ENCODE data around the gene MLH1.

The MLH1 gene

DNA sequence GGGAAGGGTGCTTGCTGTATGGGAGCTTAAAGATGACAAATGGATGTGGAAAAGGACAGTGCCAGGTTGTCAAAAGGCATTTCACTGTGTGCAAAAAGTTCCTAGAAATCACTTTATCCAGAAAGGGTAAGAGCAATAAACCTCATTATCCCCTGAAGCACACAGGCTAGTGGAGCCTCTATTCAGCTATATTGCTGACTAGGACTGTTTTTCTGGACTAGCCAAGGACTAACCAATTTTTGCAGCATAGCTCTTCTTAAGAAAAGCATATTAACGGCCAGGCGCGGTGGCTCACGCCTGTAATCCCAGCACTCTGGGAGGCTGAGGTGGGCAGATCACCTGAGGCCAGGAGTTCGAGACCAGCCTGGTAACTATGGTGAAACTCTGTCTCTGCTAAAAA is 64.8 kb downstream of the MLH1 start:
- Histone ChIP-seq H3K36me3 (ENCODE audit: control insufficient read depth, insufficient read depth, low read length) (peaks cover 66% of the 10 kb centered on the region), H3K9ac (ENCODE audit: low read length) (no peak overlapping the region), H3K27me3 (ENCODE audit: control insufficient read depth, insufficient read depth, low read length) (no peaks in the 10 kb centered on the region), H3K4me3 (ENCODE audit: low read depth, low read length) (no peak overlapping the region), H3K9me3 (ENCODE audit: control insufficient read depth, insufficient read depth, low read depth, low read length) (no peaks in the 10 kb centered on the region), H3K27ac (ENCODE audit: low read depth, low read length) (no peak overlapping the region), H3K4me1 (ENCODE audit: control insufficient read depth, insufficient read depth, low read length) (no peaks in the 10 kb centered on the region)

DNA sequence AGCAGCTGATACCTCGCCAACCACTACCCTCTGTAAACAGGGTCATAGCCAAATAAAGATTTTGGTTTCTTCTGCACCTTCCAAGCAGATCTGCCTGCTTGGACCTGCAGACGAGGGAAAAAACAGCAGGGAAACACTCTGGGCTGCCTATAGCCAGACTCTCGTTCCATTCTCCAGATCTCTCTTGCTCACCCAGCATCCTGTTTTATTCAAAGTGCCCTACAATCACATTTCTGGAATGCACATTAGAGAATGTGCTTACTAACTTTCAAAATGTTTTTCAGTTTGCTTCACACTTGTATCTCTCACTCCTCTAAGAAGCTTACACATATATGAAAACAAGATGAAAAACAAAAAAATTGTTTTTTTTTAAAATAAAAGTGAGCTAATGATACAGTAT is 71.4 kb downstream of the MLH1 start:
- Histone ChIP-seq H3K27ac (ENCODE audit: low read depth, low read length) (no peak overlapping the region), H3K4me3 (ENCODE audit: low read depth, low read length) (no peak overlapping the region), H3K9ac (ENCODE audit: low read length) (no peak overlapping the region), H3K9me3 (ENCODE audit: control insufficient read depth, insufficient read depth, low read depth, low read length) (no peaks in the 10 kb centered on the region), H3K36me3 (ENCODE audit: control insufficient read depth, insufficient read depth, low read length) (peaks cover 34% of the 10 kb centered on the region), H3K4me1 (ENCODE audit: control insufficient read depth, insufficient read depth, low read length) (no peaks in the 10 kb centered on the region), H3K27me3 (ENCODE audit: control insufficient read depth, insufficient read depth, low read length) (no peaks in the 10 kb centered on the region)

DNA sequence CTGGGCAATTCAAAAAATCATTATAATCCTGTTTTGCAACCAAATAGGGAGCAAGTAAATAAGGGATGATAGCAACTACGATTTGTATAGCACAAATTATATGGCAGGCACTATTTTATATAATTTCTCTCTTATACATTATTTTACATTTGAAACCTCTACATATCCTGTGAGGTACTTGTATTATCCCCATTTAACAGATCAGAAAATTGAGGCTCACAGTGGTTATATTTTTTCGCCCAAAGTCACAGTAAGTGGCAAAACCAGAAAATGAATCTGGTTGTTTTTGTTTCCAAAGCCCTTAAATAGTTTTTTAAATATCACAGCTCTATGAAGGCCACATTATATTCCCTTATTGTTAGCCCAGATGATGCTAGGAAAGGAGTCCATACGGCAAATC is 74.3 kb downstream of the MLH1 start:
- Histone ChIP-seq H3K4me3 (ENCODE audit: low read depth, low read length) (no peak overlapping the region), H3K36me3 (ENCODE audit: control insufficient read depth, insufficient read depth, low read length) (peaks cover 26% of the 10 kb centered on the region), H3K27me3 (ENCODE audit: control insufficient read depth, insufficient read depth, low read length) (no peaks in the 10 kb centered on the region), H3K9me3 (ENCODE audit: control insufficient read depth, insufficient read depth, low read depth, low read length) (no peaks in the 10 kb centered on the region), H3K4me1 (ENCODE audit: control insufficient read depth, insufficient read depth, low read length) (no peaks in the 10 kb centered on the region), H3K9ac (ENCODE audit: low read length) (no peak overlapping the region), H3K27ac (ENCODE audit: low read depth, low read length) (no peak overlapping the region)

DNA sequence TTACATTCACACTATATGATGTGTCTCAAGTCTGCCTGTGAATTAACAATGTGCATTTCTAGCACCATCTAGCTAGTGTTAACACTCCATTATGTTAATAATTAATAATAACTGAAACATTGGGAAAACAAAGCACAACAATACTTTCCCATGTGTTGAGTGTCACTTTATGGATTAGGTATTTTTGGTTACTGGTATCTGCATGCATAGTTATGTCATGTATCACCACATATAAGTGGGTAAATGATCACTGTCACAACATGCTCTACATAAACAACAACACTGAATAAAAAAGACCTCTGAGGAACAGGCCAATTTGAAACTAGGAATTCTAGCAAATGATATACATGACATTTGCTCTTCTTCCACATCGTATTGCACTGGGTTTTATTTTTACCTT is 74.7 kb downstream of the MLH1 start:
- H3K27me3 ChIP-seq (ENCODE audit: control insufficient read depth, insufficient read depth, low read length) = no peaks in the 10 kb centered on the region
- H3K9me3 ChIP-seq (ENCODE audit: control insufficient read depth, insufficient read depth, low read depth, low read length) = no peaks in the 10 kb centered on the region

DNA sequence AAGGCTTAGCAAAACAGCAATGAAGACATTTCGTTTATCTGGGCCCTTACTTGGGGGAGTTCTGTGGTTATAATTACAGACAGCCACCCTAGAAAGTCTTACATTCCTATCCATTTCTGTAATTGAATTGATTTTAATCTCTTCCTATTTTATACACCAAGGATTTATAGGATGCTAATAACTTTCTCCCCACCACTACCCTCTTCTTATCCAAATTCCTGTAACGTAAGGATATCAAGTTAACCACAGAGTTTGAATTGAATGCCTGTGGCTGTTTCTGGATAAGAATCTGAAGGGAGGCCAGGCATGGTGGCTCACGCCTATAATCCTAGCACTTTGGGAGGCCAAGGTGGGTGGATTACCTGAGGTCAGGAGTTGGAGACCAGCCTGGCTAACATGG is 78.6 kb downstream of the MLH1 start:
- no peaks in the 10 kb centered on the region for H3K27me3 ChIP-seq (ENCODE audit: control insufficient read depth, insufficient read depth, low read length)
- H3K4me3 ChIP-seq (ENCODE audit: low read depth, low read length) = no peak overlapping the region
- no peaks in the 10 kb centered on the region for H3K9me3 ChIP-seq (ENCODE audit: control insufficient read depth, insufficient read depth, low read depth, low read length)
- peaks cover 20% of the 10 kb centered on the region for H3K36me3 ChIP-seq (ENCODE audit: control insufficient read depth, insufficient read depth, low read length)
- H3K27ac ChIP-seq (ENCODE audit: low read depth, low read length) = no peak overlapping the region
- H3K9ac ChIP-seq (ENCODE audit: low read length) = no peak overlapping the region
- H3K4me1 ChIP-seq (ENCODE audit: control insufficient read depth, insufficient read depth, low read length) = no peaks in the 10 kb centered on the region

More for the DNA sequence above, 74.7 kb downstream of the MLH1 start:
- Histone ChIP-seq H3K4me1 (ENCODE audit: control insufficient read depth, insufficient read depth, low read length) (no peaks in the 10 kb centered on the region), H3K36me3 (ENCODE audit: control insufficient read depth, insufficient read depth, low read length) (peaks cover 23% of the 10 kb centered on the region), H3K9ac (ENCODE audit: low read length) (no peak overlapping the region), H3K4me3 (ENCODE audit: low read depth, low read length) (no peak overlapping the region), H3K27ac (ENCODE audit: low read depth, low read length) (no peak overlapping the region)

DNA sequence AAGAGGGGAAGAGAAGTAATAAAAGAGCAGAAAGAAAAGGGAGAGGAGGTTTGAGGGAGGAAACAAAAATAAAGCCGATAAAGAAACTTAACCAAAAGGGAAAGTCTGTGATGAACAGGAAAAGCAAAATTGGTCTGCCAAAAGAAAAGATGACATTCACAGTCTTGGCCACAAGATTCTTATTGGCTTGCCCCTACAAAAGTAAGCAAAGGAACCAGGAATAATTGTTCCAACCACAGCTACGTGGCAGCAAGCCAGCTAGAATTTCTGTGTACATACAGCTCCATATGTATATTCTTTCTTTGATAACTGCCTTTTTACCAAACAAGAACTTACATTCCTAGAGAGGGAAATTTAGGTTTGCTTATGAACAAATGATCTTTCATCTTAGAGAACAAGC is 79.6 kb downstream of the MLH1 start:
- Histone ChIP-seq H3K36me3 (ENCODE audit: control insufficient read depth, insufficient read depth, low read length) (peaks cover 20% of the 10 kb centered on the region), H3K27ac (ENCODE audit: low read depth, low read length) (no peak overlapping the region), H3K9ac (ENCODE audit: low read length) (no peak overlapping the region), H3K4me3 (ENCODE audit: low read depth, low read length) (no peak overlapping the region), H3K9me3 (ENCODE audit: control insufficient read depth, insufficient read depth, low read depth, low read length) (no peaks in the 10 kb centered on the region), H3K4me1 (ENCODE audit: control insufficient read depth, insufficient read depth, low read length) (no peaks in the 10 kb centered on the region), H3K27me3 (ENCODE audit: control insufficient read depth, insufficient read depth, low read length) (no peaks in the 10 kb centered on the region)

DNA sequence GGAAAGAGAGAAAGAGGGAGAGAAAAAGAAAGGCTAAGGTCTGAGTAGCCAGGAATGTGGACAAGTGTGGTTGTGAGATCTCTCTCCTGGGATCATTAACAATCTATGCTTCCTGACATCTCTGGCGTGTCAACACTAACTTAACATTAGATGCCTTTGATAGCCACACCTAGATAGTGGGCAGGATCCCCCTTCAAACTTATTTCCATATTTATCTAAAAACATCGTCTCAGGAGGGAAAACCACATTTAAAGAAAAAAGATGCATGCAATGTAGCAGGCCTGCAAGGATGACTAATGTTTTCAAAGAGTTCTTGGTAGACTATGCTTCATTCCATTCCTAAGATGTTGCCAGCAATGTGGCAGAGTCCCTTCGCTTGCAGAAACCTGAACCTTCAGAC is 80.9 kb downstream of the MLH1 start:
- H3K4me3 ChIP-seq (ENCODE audit: low read depth, low read length) = no peak overlapping the region
- H3K27ac ChIP-seq (ENCODE audit: low read depth, low read length) = no peak overlapping the region
- H3K4me1 ChIP-seq (ENCODE audit: control insufficient read depth, insufficient read depth, low read length) = no peaks in the 10 kb centered on the region
- no peak overlapping the region for H3K9ac ChIP-seq (ENCODE audit: low read length)
- no peaks in the 10 kb centered on the region for H3K27me3 ChIP-seq (ENCODE audit: control insufficient read depth, insufficient read depth, low read length)
- H3K36me3 ChIP-seq (ENCODE audit: control insufficient read depth, insufficient read depth, low read length) = peaks cover 18% of the 10 kb centered on the region
- H3K9me3 ChIP-seq (ENCODE audit: control insufficient read depth, insufficient read depth, low read depth, low read length) = no peaks in the 10 kb centered on the region

DNA sequence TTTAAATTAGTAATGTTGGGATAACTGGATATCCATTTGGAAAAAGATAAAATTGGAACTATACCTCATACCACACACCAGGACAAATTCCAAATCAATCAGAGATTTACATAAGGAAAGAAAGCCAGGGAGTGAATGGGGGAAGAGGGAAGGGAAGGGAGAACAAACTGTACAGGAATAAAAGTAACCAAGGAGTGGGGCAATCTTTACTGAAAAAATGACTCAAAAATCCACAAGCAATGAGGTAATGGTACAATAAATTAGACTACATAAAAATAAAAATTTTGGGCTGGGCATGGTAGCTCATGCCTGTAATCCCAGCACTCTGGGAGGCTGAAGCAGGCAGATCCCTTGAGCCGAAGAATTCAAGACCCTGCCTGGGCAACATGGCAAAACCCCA is 82.6 kb downstream of the MLH1 start:
- peaks cover 17% of the 10 kb centered on the region for H3K36me3 ChIP-seq (ENCODE audit: control insufficient read depth, insufficient read depth, low read length)
- H3K4me3 ChIP-seq (ENCODE audit: low read depth, low read length) = no peak overlapping the region

DNA sequence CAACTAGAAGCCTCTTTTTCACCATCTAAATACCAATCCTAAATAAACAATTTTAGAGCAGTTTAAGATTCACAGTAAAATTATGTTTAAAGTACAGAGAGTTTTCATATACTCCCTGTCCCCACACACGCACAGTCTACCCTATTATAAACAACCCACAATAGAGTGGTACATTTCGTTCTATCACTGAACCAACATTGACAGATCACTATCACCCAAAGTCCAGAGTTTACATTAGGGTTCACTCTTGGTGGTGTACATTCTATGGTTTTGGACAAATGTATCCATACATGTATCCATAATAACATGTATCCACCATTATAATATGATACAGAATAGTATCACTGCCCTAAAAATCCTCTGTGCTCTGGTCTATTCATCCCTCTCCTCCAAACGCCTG is 89.0 kb downstream of the MLH1 start:
- Histone ChIP-seq H3K27me3 (ENCODE audit: control insufficient read depth, insufficient read depth, low read length) (no peaks in the 10 kb centered on the region), H3K9ac (ENCODE audit: low read length) (no peak overlapping the region), H3K27ac (ENCODE audit: low read depth, low read length) (no peak overlapping the region), H3K9me3 (ENCODE audit: control insufficient read depth, insufficient read depth, low read depth, low read length) (no peaks in the 10 kb centered on the region), H3K4me1 (ENCODE audit: control insufficient read depth, insufficient read depth, low read length) (no peaks in the 10 kb centered on the region), H3K4me3 (ENCODE audit: low read depth, low read length) (no peak overlapping the region), H3K36me3 (ENCODE audit: control insufficient read depth, insufficient read depth, low read length) (peaks cover 8% of the 10 kb centered on the region; the same call in 1 of the 2 replicates)

More for the DNA sequence above, 82.6 kb downstream of the MLH1 start:
- Histone ChIP-seq H3K27me3 (ENCODE audit: control insufficient read depth, insufficient read depth, low read length) (no peaks in the 10 kb centered on the region), H3K4me1 (ENCODE audit: control insufficient read depth, insufficient read depth, low read length) (no peaks in the 10 kb centered on the region), H3K9ac (ENCODE audit: low read length) (no peak overlapping the region), H3K27ac (ENCODE audit: low read depth, low read length) (no peak overlapping the region), H3K9me3 (ENCODE audit: control insufficient read depth, insufficient read depth, low read depth, low read length) (no peaks in the 10 kb centered on the region)

DNA sequence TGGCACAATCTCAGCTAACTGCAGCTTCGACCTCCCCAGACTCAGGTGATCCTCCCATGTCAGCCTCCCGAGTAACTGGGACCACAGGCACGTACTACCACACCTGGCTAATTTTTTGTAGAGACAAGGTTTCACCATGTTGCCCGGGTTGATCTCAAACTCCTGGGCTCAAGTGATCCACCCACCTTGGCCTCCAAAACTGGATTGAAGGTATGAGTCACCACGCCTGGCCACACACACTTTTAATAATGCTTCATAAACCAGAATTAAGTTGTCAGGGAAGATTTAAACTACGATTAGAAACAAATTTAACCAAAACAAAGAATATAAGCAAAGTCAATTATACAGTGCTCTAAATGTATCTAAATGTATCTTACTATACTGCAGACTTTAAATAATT is 93.6 kb downstream of the MLH1 start:
- Histone ChIP-seq H3K4me1 (ENCODE audit: control insufficient read depth, insufficient read depth, low read length) (no peaks in the 10 kb centered on the region), H3K27me3 (ENCODE audit: control insufficient read depth, insufficient read depth, low read length) (no peaks in the 10 kb centered on the region), H3K4me3 (ENCODE audit: low read depth, low read length) (no peak overlapping the region), H3K27ac (ENCODE audit: low read depth, low read length) (no peak overlapping the region), H3K36me3 (ENCODE audit: control insufficient read depth, insufficient read depth, low read length) (peaks cover 10% of the 10 kb centered on the region; the same call in 1 of the 2 replicates), H3K9ac (ENCODE audit: low read length) (no peak overlapping the region), H3K9me3 (ENCODE audit: control insufficient read depth, insufficient read depth, low read depth, low read length) (no peaks in the 10 kb centered on the region)

DNA sequence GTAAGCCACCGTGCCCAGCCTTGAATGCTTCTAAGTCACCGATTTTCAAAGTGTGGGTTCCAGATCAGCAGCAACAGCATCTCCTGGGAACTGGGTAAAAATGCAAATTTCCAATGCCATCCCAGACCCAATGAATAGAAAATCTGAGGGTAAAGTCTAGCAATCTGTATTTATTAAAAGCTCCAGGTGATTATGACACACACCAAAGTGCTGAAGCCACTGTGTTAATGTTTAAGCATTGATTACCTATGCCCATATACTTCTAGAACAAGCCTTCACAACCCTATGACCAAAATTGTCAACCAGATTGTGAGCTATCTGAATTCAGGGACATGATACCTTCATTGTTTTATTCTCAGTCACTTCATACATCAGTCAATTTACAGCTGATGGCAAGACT is 94.6 kb downstream of the MLH1 start:
- Histone ChIP-seq H3K4me1 (ENCODE audit: control insufficient read depth, insufficient read depth, low read length) (no peaks in the 10 kb centered on the region), H3K27ac (ENCODE audit: low read depth, low read length) (no peak overlapping the region), H3K27me3 (ENCODE audit: control insufficient read depth, insufficient read depth, low read length) (no peaks in the 10 kb centered on the region), H3K9me3 (ENCODE audit: control insufficient read depth, insufficient read depth, low read depth, low read length) (no peaks in the 10 kb centered on the region), H3K9ac (ENCODE audit: low read length) (no peak overlapping the region), H3K4me3 (ENCODE audit: low read depth, low read length) (no peak overlapping the region), H3K36me3 (ENCODE audit: control insufficient read depth, insufficient read depth, low read length) (0 out of 2 replicates have a peak, but pooled peaks cover 5% of the 10 kb centered on the region)

DNA sequence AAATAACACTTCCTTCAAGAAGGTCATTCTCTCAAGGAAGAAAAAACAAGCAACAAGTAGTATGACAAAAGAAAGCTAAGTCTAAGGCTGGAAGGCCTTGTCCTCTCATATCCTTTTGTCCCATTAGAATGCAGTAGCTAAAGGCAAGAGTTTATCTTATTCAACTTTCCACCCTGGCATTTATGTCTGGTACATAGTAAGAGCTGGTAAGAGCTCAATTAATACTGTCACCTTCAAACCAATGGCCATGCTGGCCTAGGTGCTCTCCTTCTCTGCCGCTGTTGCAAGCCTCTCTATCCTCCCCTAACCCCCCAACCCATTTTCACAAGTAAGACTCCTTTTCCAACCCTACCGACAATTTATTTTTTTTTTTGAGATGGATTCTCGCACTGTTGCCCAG is 99.2 kb downstream of the MLH1 start:
- no peaks in the 10 kb centered on the region for H3K9me3 ChIP-seq (ENCODE audit: control insufficient read depth, insufficient read depth, low read depth, low read length)
- no peak overlapping the region for H3K27ac ChIP-seq (ENCODE audit: low read depth, low read length)
- H3K4me1 ChIP-seq (ENCODE audit: control insufficient read depth, insufficient read depth, low read length) = peaks cover 5% of the 10 kb centered on the region; the same call in 1 of the 2 replicates
- H3K27me3 ChIP-seq (ENCODE audit: control insufficient read depth, insufficient read depth, low read length) = no peaks in the 10 kb centered on the region
- no peak overlapping the region for H3K9ac ChIP-seq (ENCODE audit: low read length)
- no peak overlapping the region for H3K4me3 ChIP-seq (ENCODE audit: low read depth, low read length)
- 0 out of 2 replicates have a peak, but pooled peaks cover 6% of the 10 kb centered on the region for H3K36me3 ChIP-seq (ENCODE audit: control insufficient read depth, insufficient read depth, low read length)
